Mucosa of descending colon (tissue), 3 donors: Measurements from ENCODE around the gene SMAD6. TPM values are rescaled to one million over a fixed set of nuclear protein-coding genes. Genes with fewer than 3 reads are reported as not detected.

Experiments used
- ATAC-seq: fragments of 200-7000 bp; cut with Tn5 transposase; one replicate; pipeline ENCODE4 v1.9.1; 2020; ENCODE audit warnings: mild to moderate bottlenecking, moderate library complexity
- DNase-seq, 3 donors: peaks; one replicate each; pipeline ENCODE4 v3.0.0-alpha.2; 2020
- H3K36me3 ChIP-seq: fragments of 200-600 bp; one replicate; pipeline ENCODE4 v1.8.0; 2021; ENCODE audit warnings: low read depth, mild to moderate bottlenecking
- H3K4me1 ChIP-seq: fragments of 200-600 bp; one replicate; pipeline ENCODE4 v1.8.0; 2021; ENCODE audit warnings: low read depth, mild to moderate bottlenecking
- H3K4me3 ChIP-seq: fragments of 200-600 bp; one replicate; pipeline ENCODE4 v1.8.0; 2021; ENCODE audit warnings: mild to moderate bottlenecking
- H3K9me3 ChIP-seq: fragments of 200-600 bp; one replicate; pipeline ENCODE4 v1.8.0; 2021; ENCODE audit warnings: mild to moderate bottlenecking
- intact Hi-C, 2 donors: fragments of 100-400 bp; cut with DNase I in 1 of 2; cut with micrococcal nuclease in 1 of 2; formaldehyde crosslinking; loops; one replicate each; pipeline versions ENCODE4 v1.11.0 to v1.11.1; 2022; cut with DNase I, micrococcal nuclease
- total RNA-seq, 3 donors: library from RNA; stranded (reverse); fragmentation: NEBNext Ultra II Directional in 2 of 3; extraction: Animal tissue kit (Norgen Biotek cat#: 25700) in 2 of 3; gene quantifications; one replicate each; pipeline versions ENCODE4 v1.2.1 to v1.2.4, GENCODE V29; 2021 to 2023
- TF ChIP-seq, protein P1 (sequence below): fragments of 200-600 bp; IDR thresholded peaks from one replicate; pipeline ENCODE4 v1.8.0; 2022; ENCODE audit warnings: antibody characterized with exemption, mild to moderate bottlenecking
- donor health status: DM: no; HTN: no; CAD: no; lungs with moderate emphysema.
- donor health status: DM: no; HTN: no; CAD: no.
- donor health status: DM: no; HTN: yes; CAD: no.

SMAD6 gene
- total RNA-seq, 3 donors from 2014 or later = 11.5 to 18.5 (median 12.8) TPM

DNA sequence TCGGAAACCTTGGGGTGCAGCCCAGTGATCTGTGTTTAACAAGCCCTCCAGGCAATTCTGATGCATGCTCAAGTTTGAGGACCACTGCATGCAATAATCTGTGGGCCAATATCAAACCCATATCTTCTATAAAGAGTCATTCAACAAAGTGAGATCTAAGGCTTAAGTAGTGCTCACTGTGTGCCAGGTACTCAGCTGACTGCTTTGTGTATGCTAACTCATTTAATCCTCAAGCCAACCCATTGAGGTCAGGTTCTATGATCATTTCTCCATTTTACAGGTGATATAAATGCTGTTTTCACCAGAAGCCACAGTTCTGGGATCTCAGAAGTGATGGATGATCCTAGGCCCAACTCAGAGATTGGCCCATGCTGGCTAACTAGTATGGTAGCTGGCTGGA is 101.7 kb downstream of the SMAD6 start:
- TF ChIP-seq, protein P1, sequence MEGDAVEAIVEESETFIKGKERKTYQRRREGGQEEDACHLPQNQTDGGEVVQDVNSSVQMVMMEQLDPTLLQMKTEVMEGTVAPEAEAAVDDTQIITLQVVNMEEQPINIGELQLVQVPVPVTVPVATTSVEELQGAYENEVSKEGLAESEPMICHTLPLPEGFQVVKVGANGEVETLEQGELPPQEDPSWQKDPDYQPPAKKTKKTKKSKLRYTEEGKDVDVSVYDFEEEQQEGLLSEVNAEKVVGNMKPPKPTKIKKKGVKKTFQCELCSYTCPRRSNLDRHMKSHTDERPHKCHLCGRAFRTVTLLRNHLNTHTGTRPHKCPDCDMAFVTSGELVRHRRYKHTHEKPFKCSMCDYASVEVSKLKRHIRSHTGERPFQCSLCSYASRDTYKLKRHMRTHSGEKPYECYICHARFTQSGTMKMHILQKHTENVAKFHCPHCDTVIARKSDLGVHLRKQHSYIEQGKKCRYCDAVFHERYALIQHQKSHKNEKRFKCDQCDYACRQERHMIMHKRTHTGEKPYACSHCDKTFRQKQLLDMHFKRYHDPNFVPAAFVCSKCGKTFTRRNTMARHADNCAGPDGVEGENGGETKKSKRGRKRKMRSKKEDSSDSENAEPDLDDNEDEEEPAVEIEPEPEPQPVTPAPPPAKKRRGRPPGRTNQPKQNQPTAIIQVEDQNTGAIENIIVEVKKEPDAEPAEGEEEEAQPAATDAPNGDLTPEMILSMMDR = no peak
- DNase-seq (no peak), ATAC-seq (no peak)
- intact Hi-C loops = no loop called here
- H3K4me3 ChIP-seq = no peak overlapping the region
- H3K4me1 ChIP-seq = peaks cover 16% of the 10 kb centered on the region
- no peaks in the 10 kb centered on the region for H3K9me3 ChIP-seq
- H3K36me3 ChIP-seq = no peaks in the 10 kb centered on the region

DNA sequence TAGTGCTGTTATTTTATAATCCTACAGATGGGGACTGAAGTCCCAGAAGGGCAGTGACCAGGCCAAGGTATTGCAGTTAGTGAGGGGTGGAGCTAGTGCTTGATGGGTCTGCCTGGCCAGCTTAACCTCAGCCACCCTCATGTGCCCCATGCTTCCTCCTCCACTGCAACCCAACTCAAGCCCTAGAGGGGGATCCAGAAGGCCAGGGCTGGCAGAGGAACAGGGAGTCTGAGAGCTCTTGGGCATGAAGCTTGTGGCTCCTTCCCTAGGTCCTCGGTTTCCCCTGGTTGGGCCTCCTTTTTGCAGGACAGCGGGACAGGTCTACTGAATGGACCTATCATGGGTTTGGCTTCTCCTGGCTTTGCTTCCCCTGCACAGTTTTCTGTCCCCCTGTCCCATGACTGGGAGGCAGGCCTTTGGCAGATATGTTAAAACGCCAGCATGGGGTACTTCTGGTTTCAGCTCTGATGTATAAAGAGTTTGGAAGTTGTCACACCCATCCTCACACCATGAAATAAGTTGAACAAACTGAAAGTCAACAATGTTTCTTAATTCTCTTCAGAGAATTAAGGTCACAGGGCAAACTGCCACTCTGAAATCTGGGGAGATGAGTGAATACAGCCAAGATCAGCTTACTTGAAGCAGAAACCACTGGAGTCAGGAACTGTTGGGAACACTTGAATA is 103.3 kb downstream of the SMAD6 start:
- Histone ChIP-seq H3K4me3 (no peak overlapping the region), H3K4me1 (peaks cover 16% of the 10 kb centered on the region), H3K36me3 (no peaks in the 10 kb centered on the region), H3K9me3 (no peaks in the 10 kb centered on the region)
- intact Hi-C loops = no loop called here
- TF ChIP-seq, protein P1 = no peak
- no peak for DNase-seq
- ATAC-seq = no peak

DNA sequence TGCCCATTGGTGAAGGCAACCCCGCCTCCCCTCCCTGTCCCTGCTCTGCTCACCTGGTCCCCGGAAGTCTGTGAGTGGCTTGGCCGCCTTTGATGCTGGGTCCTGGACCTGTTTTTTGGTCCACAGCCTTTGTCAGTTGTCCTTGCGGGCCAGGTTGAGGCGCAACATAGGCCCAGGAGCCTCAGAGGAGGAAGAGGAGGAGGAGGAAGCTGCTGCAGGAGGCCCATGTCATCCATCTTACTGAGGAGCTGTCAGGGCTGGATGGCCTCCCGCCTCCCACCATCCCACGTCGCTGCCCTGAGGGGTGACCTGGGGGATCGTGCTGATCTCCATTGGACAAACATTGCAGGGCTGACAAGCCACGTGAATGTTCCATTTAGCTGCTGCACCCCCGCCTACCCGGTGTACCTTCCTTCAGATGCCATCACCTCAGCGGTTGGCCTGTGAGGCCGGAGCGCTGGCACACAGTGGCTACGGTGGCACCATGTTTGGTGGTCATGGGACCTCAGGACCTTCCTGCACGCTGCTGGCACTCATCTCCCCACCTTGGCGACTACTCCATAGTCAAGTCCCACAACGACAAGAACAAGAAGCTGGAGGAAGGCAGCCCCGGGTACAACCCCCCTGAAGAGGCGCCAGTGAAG is 106.3 kb downstream of the SMAD6 start:
- no peaks in the 10 kb centered on the region for H3K9me3 ChIP-seq
- TF ChIP-seq, protein P1 = no peak
- intact Hi-C loops = no loop called here

DNA sequence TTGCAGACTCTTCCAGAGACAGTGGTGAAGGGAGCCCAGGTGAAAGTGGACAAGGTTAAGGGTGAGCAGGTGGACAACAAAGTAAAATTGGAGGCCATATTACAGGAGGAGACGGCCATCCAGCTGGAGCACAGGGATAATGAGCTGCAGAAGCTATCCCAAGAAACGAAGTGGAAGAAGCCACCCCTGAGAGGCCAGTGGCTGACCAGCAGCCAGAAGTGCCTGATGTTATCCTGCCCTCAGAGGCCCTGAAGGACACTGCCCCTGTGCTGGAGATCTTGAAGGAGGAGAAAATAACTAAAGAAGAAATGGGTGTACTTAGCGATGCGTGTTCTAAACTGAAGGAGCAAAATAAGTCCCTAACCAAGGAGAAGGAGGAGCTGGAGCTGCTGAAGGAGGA is 107.6 kb downstream of the SMAD6 start:
- ATAC-seq = no peak
- no peaks in the 10 kb centered on the region for H3K4me1 ChIP-seq
- TF ChIP-seq, protein P1 = no peak
- H3K4me3 ChIP-seq = no peak overlapping the region
- no peak for DNase-seq
- H3K9me3 ChIP-seq = no peaks in the 10 kb centered on the region
- intact Hi-C loops = no loop called here
- no peaks in the 10 kb centered on the region for H3K36me3 ChIP-seq

More for the DNA sequence above, 106.3 kb downstream of the SMAD6 start:
- Histone ChIP-seq H3K4me3 (no peak overlapping the region), H3K36me3 (no peaks in the 10 kb centered on the region), H3K4me1 (peaks cover 5% of the 10 kb centered on the region)
- DNase-seq (no peak), ATAC-seq (no peak)

DNA sequence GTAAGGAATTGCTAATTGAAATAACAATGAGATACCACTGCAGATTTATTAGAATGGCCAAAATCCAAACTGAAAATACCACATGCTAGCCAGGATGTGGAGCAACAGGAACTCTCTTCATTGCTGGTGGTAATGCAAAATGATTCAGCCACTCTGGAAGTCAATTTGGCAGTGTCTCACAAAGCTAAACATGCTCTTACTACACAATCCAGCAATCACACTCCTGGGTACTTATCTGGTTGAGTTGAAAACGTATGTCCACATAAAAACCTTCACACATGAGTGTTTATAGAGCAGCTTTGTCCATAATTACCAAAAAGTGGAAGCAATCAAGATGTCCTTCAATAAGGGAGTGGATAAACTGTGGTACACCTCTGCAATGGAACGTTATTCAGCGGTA is 113.3 kb downstream of the SMAD6 start:
- no peak for ATAC-seq

More for the DNA sequence above, 113.3 kb downstream of the SMAD6 start:
- no peak overlapping the region for H3K4me3 ChIP-seq
- TF ChIP-seq, protein P1 = no peak
- intact Hi-C loops = no loop called here
- H3K9me3 ChIP-seq = no peaks in the 10 kb centered on the region
- no peaks in the 10 kb centered on the region for H3K4me1 ChIP-seq
- DNase-seq = no peak
- no peaks in the 10 kb centered on the region for H3K36me3 ChIP-seq
